ENCODE results near the gene MOGAT3.
"Not testable (repeated sequence)": the region's sequence is repeated elsewhere in the genome, so short reads cannot be mapped to it uniquely, and the experiment has no call there.

Gene MOGAT3

GRCh38 chr7:101232141-101232850 lies 31.5 kb upstream of the MOGAT3 start:
- DNase-seq, result no peak

GRCh38 chr7:101231644-101232043 lies 30.8 kb upstream of the MOGAT3 start:
- DNase-seq, result no peak

- no peak for DNase-seq
These were observed 25.9 kb upstream of the MOGAT3 start for GRCh38 chr7:101226721-101227120.

- DNase-seq, result no peak
These were observed 24.8 kb upstream of the MOGAT3 start for GRCh38 chr7:101225650-101226049.

- no peak for DNase-seq
These were observed 22.7 kb upstream of the MOGAT3 start for GRCh38 chr7:101223528-101223927.

- no peak for DNase-seq
These were observed 21.5 kb upstream of the MOGAT3 start for GRCh38 chr7:101222275-101222830.

- DNase-seq, result no peak
These were observed 19.5 kb upstream of the MOGAT3 start for GRCh38 chr7:101220295-101220694.

GRCh38 chr7:101218236-101219125 lies 17.6 kb upstream of the MOGAT3 start:
- no peak for DNase-seq

- no peak for DNase-seq
These were observed 16.8 kb upstream of the MOGAT3 start, which contains the start of the genes PLOD3 and ZNHIT1 for GRCh38 chr7:101217388-101218235. TSS of gene PLOD3 (minus strand) at chr7:101217581. CDS start at chr7:101217274, 307 bp downstream. TSS of gene ZNHIT1 (plus strand) at chr7:101218165. CDS start at chr7:101218196, 31 bp downstream.

- no peak for DNase-seq
These were observed 16.1 kb upstream of the MOGAT3 start for GRCh38 chr7:101216860-101217387.

GRCh38 chr7:101216001-101216859 lies 15.4 kb upstream of the MOGAT3 start:
- DNase-seq, result no peak

GRCh38 chr7:101212014-101212413 lies 11.2 kb upstream of the MOGAT3 start:
- no peak for DNase-seq

GRCh38 chr7:101211501-101211900 lies 10.7 kb upstream of the MOGAT3 start:
- DNase-seq, result no peak

GRCh38 chr7:101210143-101210542 lies 9.3 kb upstream of the MOGAT3 start:
- DNase-seq, result no peak

- no peak for DNase-seq
These were observed 8.0 kb upstream of the MOGAT3 start for GRCh38 chr7:101208794-101209193.

GRCh38 chr7:101207459-101207858 lies 6.6 kb upstream of the MOGAT3 start:
- DNase-seq, result no peak

- DNase-seq, result no peak
These were observed 5.8 kb upstream of the MOGAT3 start for GRCh38 chr7:101206665-101207042.

GRCh38 chr7:101205901-101206664 lies 5.2 kb upstream of the MOGAT3 start:
- DNase-seq, result no peak

- DNase-seq, result not testable (repeated sequence)
These were observed 3.2 kb upstream of the MOGAT3 start for GRCh38 chr7:101203740-101204738.
